ENCODE results near the gene NBAS.
"Not testable (repeated sequence)": the region's sequence is repeated elsewhere in the genome, so short reads cannot be mapped to it uniquely, and the experiment has no call there.

The NBAS gene

GRCh38 chr2:15527074-15527739 lies 33.9 kb downstream of the NBAS start:
- DNase-seq (ENCODE audit: low spot score), result no peak

- DNase-seq (ENCODE audit: low spot score), result no peak
Measured at GRCh38 chr2:15521641-15522181, 39.4 kb downstream of the NBAS start.

DNA sequence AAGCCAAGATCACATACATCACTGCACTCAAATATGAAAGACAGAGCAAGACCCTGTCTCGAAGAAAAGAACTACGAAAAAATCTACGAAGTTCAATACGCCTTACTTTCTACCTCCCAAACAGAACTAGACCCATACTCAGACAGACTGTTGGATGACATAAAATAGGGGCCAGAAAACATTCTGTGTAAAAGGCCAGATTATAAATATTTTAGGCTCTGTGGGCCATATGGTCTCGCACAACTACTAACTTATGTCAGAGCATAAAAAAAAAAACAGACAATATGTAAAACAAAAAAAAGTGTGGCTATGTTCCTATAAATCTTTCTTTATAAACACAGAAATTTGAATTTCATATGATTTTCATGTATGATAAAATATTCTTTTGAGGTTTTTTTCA lies 40.8 kb downstream of the NBAS start:
- no peak for DNase-seq (ENCODE audit: low spot score)

DNA sequence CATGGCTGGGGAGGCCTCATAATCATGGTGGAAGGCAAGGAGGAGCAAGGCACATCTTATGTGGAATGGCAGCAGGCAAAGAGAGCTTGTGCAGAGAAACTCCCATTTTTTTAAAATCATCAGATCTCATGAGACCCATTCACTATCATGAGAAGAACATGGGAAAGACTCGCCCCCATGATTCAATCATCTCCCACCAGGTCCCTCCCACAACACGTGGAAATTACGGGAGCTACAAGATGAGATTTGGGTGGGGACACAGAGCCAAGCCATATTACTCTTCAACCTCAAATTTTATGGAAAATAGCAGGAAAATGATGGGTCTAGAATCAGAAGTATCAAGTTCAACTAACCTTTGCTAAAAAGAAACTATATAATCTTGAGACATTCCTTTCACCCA lies 42.4 kb downstream of the NBAS start:
- not testable (repeated sequence) for DNase-seq (ENCODE audit: low spot score)

DNA sequence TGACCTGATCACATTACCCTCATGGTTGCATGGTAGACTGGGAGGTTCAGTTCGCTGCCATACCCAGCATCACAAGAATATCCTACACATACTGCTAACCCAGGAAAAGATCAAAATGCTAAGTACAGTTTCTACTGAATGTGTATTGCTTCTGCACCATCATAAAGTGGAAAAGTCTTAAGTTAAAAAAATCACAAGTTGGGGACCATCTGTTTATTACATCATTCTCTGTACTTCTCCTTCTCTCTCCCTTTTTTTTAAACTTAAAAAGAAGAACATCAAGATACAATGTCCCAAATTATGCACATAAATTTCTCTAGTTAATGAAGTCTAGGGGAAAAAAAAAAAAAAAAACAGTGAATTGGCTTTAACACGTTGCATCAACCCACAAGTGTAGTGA lies 43.3 kb downstream of the NBAS start:
- DNase-seq (ENCODE audit: low spot score), result no peak

- DNase-seq (ENCODE audit: low spot score), result no peak
Measured at GRCh38 chr2:15511686-15512085, 49.4 kb downstream of the NBAS start.

DNA sequence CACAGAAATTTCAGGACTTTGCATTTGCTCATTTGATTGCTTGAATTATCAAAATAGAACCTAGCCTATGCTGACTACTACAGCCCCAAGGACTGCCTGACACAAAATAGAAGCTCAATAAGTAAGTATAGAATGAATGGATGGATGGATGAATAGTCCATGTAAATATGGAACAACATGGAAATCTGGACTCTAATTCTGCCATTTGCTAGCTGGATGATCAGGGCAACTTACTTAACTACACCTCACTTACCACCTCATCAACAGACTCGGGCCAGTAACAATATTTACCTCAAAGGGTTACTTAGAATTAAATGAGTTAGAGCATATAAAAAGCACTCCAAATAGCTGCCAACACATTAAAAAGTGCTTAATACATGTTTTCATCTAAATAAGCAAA lies 50.6 kb downstream of the NBAS start:
- no peak for DNase-seq (ENCODE audit: low spot score)

GRCh38 chr2:15510131-15510530 lies 51.0 kb downstream of the NBAS start:
- no peak for DNase-seq (ENCODE audit: low spot score)

- DNase-seq (ENCODE audit: low spot score), result no peak
Measured at GRCh38 chr2:15507697-15508096, 53.4 kb downstream of the NBAS start.

GRCh38 chr2:15507061-15507460 lies 54.1 kb downstream of the NBAS start:
- DNase-seq (ENCODE audit: low spot score), result no peak

GRCh38 chr2:15506229-15506819 lies 54.8 kb downstream of the NBAS start:
- no peak for DNase-seq (ENCODE audit: low spot score)

DNA sequence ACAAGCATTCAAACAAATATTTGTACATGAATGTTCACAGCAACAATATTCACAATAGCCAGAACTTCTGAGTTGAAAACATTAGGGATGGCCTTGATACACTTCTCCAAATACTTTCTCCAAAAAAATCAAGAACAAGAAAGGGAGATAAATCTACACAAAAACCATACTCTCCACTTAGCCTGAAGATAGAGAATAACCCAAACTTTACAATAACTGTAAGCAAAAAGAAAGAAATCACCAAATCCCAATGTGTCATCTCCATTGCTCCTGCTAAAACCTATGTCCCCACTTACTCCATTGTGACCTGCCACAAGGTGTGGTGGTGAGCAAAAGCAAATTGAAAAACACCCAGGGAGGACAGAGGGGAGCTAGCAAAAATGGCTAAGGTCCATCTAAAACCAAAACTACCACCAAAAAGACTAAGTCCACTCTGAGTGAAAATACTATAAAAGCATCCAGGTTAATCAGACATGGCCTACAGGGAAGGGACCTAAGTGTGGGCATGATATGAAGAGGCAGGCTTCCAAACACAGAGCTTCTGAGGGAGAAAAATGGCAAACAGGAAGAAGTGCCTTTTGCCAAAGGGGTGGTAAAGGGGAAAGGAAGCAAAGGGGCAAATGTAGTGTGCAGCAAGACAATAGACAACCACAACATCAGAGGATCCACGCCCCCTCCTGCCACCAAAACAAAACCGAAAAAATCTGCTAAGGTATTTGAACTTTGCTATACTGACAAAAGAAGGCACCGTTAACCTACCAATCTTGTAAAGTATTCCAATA lies 56.1 kb downstream of the NBAS start:
- no peak for DNase-seq (ENCODE audit: low spot score)

DNA sequence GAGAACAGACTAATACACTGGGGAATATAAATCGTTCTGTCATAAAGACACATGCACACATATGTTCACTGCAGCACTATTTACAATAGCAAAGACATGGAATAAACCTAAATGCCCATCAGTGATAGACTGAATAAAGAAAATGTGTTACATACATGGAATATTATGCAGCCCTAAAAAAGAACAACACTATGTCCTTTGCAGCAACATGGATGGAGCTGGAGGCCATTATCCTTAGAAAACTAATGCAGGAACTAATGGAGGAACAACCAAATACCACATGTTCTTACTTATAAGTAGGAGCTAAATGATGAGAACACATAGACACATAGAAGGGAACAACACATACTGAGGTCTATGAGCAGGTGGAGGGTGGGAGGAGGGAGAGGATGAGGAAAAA lies 61.9 kb downstream of the NBAS start:
- not testable (repeated sequence) for DNase-seq (ENCODE audit: low spot score)

GRCh38 chr2:15498554-15498953 lies 62.6 kb downstream of the NBAS start:
- no peak for DNase-seq (ENCODE audit: low spot score)

- no peak for DNase-seq (ENCODE audit: low spot score)
Measured at GRCh38 chr2:15494877-15495276, 66.3 kb downstream of the NBAS start.

- no peak for DNase-seq (ENCODE audit: low spot score)
Measured at GRCh38 chr2:15492773-15493325, 68.3 kb downstream of the NBAS start.

DNA sequence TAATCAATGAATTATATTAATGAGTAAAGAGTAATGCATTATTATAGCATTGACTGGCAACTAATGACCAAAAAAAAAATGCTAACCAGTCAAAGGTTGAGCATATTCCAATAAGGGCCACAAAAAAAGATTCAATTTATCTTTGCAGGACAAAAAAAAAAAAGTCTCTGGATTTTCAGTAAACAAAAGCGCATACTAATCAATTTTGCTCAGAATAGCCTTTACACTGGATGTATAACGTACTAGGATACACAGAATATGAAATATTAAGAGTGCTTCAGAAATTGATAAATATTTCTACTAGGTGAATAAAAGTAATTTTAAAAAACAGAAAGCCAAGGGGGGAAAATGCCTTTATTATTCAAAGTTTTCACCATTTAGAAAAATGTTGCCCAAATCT lies 74.4 kb downstream of the NBAS start:
- no peak for DNase-seq (ENCODE audit: low spot score)

GRCh38 chr2:15485949-15486348 lies 75.2 kb downstream of the NBAS start:
- no peak for DNase-seq (ENCODE audit: low spot score)

DNA sequence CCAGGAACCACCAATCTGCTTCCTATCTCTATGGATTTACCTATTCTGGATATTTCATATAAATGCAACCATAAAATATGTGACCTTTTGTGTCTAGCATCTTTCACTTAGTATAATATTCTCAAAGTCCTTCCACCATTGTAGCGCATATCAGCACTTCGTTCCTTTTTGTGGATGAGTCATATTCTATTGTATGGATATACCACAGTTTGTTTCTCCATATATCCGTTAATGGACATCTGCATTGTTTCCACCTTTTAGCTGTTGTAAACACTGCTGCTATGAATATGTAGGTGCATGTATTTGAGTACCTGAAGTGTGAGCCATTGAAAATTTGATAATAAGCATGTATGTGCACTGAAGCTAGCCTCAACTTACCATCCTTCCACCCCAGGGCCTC lies 80.1 kb downstream of the NBAS start:
- no peak for DNase-seq (ENCODE audit: low spot score)

- no peak for DNase-seq (ENCODE audit: low spot score)
Measured at GRCh38 chr2:15480552-15480951, 80.6 kb downstream of the NBAS start.

DNA sequence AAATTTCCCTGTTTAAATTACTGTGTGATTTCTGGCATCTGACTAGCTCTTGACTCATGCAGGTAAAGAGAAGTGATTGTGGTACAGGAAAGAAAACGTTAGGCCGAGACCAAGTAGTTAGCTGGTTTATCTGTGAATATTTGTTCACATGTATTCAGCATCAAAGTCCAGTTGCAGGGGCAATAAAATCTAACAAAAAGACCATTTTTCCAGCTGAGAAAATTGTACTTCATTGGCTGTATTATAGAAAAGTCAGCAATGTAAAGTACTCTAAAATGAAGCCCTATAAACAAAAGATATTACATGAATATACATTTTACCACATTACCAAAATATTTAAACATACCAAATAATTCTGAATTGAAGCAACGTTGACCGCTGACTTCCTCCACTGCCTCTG lies 88.3 kb downstream of the NBAS start:
- DNase-seq (ENCODE audit: low spot score), result no peak

- no peak for DNase-seq (ENCODE audit: low spot score)
Measured at GRCh38 chr2:15472133-15472532, 89.0 kb downstream of the NBAS start.

GRCh38 chr2:15471606-15472005 lies 89.5 kb downstream of the NBAS start:
- DNase-seq (ENCODE audit: low spot score), result no peak

Data from CD4-positive, alpha-beta T cell treated with Interleukin-2 at 100 ng/mL for 4 hours (primary cell).